GM12865 (cell line): Measurements from ENCODE around the gene PRORP.

Experiments used
- DNase-seq: peaks from one replicate; pipeline ENCODE4 v3.0.0; 2010; ENCODE audit warnings: low read depth
- H3K4me3 ChIP-seq: 2 replicates; pipeline ENCODE4 v1.5.1; 2011; ENCODE audit warnings: mild to moderate bottlenecking, low read depth, low read length, control low read depth
- TF ChIP-seq, protein P1 (sequence below): IDR thresholded peaks from 2 replicates; pipeline ENCODE4 v1.5.1; 2011; ENCODE audit warnings: low read length, control low read depth, low read depth, inconsistent platforms; ENCODE audit not compliant: insufficient read depth; ENCODE audit errors: missing control alignments

The PRORP gene

DNA sequence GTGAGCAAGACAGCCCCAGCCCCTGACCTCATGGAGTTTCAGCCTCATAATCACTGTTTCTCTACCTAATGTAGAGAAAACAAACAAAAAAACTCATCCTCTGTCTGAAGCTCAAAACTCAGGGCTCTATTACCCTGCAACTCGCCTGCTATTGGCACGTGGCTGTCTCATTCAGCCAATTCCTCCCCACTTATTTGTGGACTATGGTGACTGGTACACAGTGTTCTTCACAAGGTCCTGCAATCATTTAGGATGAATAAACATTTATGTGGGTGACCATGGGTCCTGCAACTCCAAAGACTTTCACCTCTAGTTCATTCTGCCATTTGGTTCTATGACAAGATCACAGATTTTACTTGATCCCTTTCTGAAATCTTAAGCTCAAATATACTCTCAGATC, 5.2 kb upstream of the PRORP start:
- no peak overlapping the region for H3K4me3 ChIP-seq
- TF ChIP-seq, protein P1, sequence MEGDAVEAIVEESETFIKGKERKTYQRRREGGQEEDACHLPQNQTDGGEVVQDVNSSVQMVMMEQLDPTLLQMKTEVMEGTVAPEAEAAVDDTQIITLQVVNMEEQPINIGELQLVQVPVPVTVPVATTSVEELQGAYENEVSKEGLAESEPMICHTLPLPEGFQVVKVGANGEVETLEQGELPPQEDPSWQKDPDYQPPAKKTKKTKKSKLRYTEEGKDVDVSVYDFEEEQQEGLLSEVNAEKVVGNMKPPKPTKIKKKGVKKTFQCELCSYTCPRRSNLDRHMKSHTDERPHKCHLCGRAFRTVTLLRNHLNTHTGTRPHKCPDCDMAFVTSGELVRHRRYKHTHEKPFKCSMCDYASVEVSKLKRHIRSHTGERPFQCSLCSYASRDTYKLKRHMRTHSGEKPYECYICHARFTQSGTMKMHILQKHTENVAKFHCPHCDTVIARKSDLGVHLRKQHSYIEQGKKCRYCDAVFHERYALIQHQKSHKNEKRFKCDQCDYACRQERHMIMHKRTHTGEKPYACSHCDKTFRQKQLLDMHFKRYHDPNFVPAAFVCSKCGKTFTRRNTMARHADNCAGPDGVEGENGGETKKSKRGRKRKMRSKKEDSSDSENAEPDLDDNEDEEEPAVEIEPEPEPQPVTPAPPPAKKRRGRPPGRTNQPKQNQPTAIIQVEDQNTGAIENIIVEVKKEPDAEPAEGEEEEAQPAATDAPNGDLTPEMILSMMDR: no peak
- no peak for DNase-seq

- TF ChIP-seq, protein P1: no peak
- peak; percentile 24 for DNase-seq
- peak overlapping the region; percentile 70 for H3K4me3 ChIP-seq
Measured at GRCh38 chr14:35121026-35121886, 1.1 kb upstream of the PRORP start.

- TF ChIP-seq, protein P1: no peak
- peak overlapping the region; percentile 70 for H3K4me3 ChIP-seq
- DNase-seq: no peak
Measured at GRCh38 chr14:35122696-35123387, 490 bp downstream of the PRORP start.

DNA sequence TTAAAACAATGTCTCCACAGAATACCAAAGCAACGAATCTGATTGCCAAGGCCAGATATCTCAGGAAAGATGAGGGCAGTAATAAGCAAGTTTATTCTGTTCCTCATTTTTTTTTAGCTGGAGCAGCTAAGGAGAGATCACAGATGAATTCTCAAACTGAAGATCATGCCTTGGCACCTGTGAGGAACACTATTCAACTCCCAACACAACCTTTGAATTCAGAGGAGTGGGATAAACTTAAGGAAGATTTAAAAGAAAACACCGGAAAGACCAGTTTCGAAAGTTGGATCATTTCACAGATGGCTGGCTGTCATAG, 994 bp downstream of the PRORP start:
- DNase-seq: no peak
- TF ChIP-seq, protein P1: no peak
- peak overlapping the region; percentile 70 for H3K4me3 ChIP-seq

GRCh38 chr14:35124127-35124526, 1.8 kb downstream of the PRORP start:
- TF ChIP-seq, protein P1: no peak
- no peak for DNase-seq
- H3K4me3 ChIP-seq: no peak overlapping the region

- TF ChIP-seq, protein P1: no peak
- DNase-seq: no peak
- no peak overlapping the region for H3K4me3 ChIP-seq
Measured at GRCh38 chr14:35133542-35134328, 11.4 kb downstream of the PRORP start.
